ENCODE data around the gene FANK1.

Gene FANK1

GRCh38 chr10:125985557-125986240 lies 89.3 kb downstream of the FANK1 start:
- no peak overlapping the region for H3K9ac ChIP-seq (ENCODE audit: low read length)
- no peaks in the 10 kb centered on the region for H3K79me1 ChIP-seq (ENCODE audit: low read length)
- no peak overlapping the region for H3K4me3 ChIP-seq (ENCODE audit: low read depth, low read length)
- no peak overlapping the region for H3K4ac ChIP-seq (ENCODE audit: low read depth, low read length)
- WGBS (ENCODE audit: extremely low coverage, insufficient coverage, insufficient read length) = no CpG with 5 or more reads among the region's 5 CpGs
- H3K18ac ChIP-seq (ENCODE audit: low read length) = no peak overlapping the region
- H3K4me2 ChIP-seq (ENCODE audit: low read length) = no peak overlapping the region
- no peak overlapping the region for H3K27ac ChIP-seq (ENCODE audit: low read depth, low read length)
- H3K36me3 ChIP-seq (ENCODE audit: control insufficient read depth in 1 of 2, insufficient read depth in 2 of 2, low read length in 2 of 2) = peaks cover 9 to 10% of the 10 kb centered on the region in 2 experiments
- no peaks in the 10 kb centered on the region for H3K79me2 ChIP-seq (ENCODE audit: control insufficient read depth, insufficient read depth, low read length, poor library complexity)
- no peak overlapping the region for H2BK120ac ChIP-seq (ENCODE audit: insufficient read depth, low read length, poor library complexity)
- H4K8ac ChIP-seq (ENCODE audit: low read depth, low read length) = no peak overlapping the region
- H2BK5ac ChIP-seq (ENCODE audit: low read depth, low read length, poor library complexity) = no peak overlapping the region
- no peak for DNase-seq
- no peak overlapping the region for H4K12ac ChIP-seq (ENCODE audit: low read depth, low read length)
- no peak overlapping the region for H2AK5ac ChIP-seq (ENCODE audit: low read length)
- H3K4me1 ChIP-seq (ENCODE audit: control insufficient read depth in 1 of 2, insufficient read depth in 2 of 2, low read length in 2 of 2) = peaks cover 0 to 6% of the 10 kb centered on the region in 2 experiments
- H3K27me3 ChIP-seq (ENCODE audit: insufficient read depth, low read length) = no peaks in the 10 kb centered on the region
- H2AFZ ChIP-seq (ENCODE audit: insufficient read depth, low read length, poor library complexity) = no peak overlapping the region
- no peak overlapping the region for H3K14ac ChIP-seq (ENCODE audit: low read length)
- no peak overlapping the region for H2BK12ac ChIP-seq (ENCODE audit: low read length)
- no peak overlapping the region for H4K91ac ChIP-seq (ENCODE audit: low read depth, low read length)
- H3K23ac ChIP-seq (ENCODE audit: low read length) = no peak overlapping the region
- H3K9me3 ChIP-seq (ENCODE audit: insufficient read depth, low read depth, low read length) = peaks cover 8% of the 10 kb centered on the region

GRCh38 chr10:125989791-125990190 lies 93.4 kb downstream of the FANK1 start:
- H3K4me1 ChIP-seq (ENCODE audit: control insufficient read depth in 1 of 2, insufficient read depth in 2 of 2, low read length in 2 of 2) = no peaks in the 10 kb centered on the region
- H3K4me2 ChIP-seq (ENCODE audit: low read length) = no peak overlapping the region
- no peak overlapping the region for H3K18ac ChIP-seq (ENCODE audit: low read length)
- H3K4me3 ChIP-seq (ENCODE audit: low read depth, low read length) = no peak overlapping the region
- peaks cover 9 to 12% of the 10 kb centered on the region in 2 experiments for H3K36me3 ChIP-seq (ENCODE audit: control insufficient read depth in 1 of 2, insufficient read depth in 2 of 2, low read length in 2 of 2)
- no peaks in the 10 kb centered on the region for H3K79me2 ChIP-seq (ENCODE audit: control insufficient read depth, insufficient read depth, low read length, poor library complexity)
- no peak overlapping the region for H3K23ac ChIP-seq (ENCODE audit: low read length)
- H4K91ac ChIP-seq (ENCODE audit: low read depth, low read length) = no peak overlapping the region
- no peak overlapping the region for H3K14ac ChIP-seq (ENCODE audit: low read length)
- DNase-seq = no peak
- no peak overlapping the region for H2BK120ac ChIP-seq (ENCODE audit: insufficient read depth, low read length, poor library complexity)
- H3K9me3 ChIP-seq (ENCODE audit: insufficient read depth, low read depth, low read length) = peaks cover 8% of the 10 kb centered on the region
- no peak overlapping the region for H4K12ac ChIP-seq (ENCODE audit: low read depth, low read length)
- H4K8ac ChIP-seq (ENCODE audit: low read depth, low read length) = no peak overlapping the region
- H3K9ac ChIP-seq (ENCODE audit: low read length) = no peak overlapping the region
- no CpG with 5 or more reads among the region's 5 CpGs for WGBS (ENCODE audit: extremely low coverage, insufficient coverage, insufficient read length)
- no peak overlapping the region for H2BK12ac ChIP-seq (ENCODE audit: low read length)
- H2BK5ac ChIP-seq (ENCODE audit: low read depth, low read length, poor library complexity) = no peak overlapping the region
- H2AK5ac ChIP-seq (ENCODE audit: low read length) = no peak overlapping the region
- no peaks in the 10 kb centered on the region for H3K27me3 ChIP-seq (ENCODE audit: insufficient read depth, low read length)
- H3K27ac ChIP-seq (ENCODE audit: low read depth, low read length) = no peak overlapping the region
- no peak overlapping the region for H2AFZ ChIP-seq (ENCODE audit: insufficient read depth, low read length, poor library complexity)
- no peak overlapping the region for H3K4ac ChIP-seq (ENCODE audit: low read depth, low read length)
- H3K79me1 ChIP-seq (ENCODE audit: low read length) = no peaks in the 10 kb centered on the region

GRCh38 chr10:125990974-125991373 lies 94.6 kb downstream of the FANK1 start:
- no peaks in the 10 kb centered on the region for H3K79me2 ChIP-seq (ENCODE audit: control insufficient read depth, insufficient read depth, low read length, poor library complexity)
- H2AFZ ChIP-seq (ENCODE audit: insufficient read depth, low read length, poor library complexity) = no peak overlapping the region
- WGBS (ENCODE audit: extremely low coverage, insufficient coverage, insufficient read length) = no CpG with 5 or more reads among the region's 2 CpGs

GRCh38 chr10:125991392-125991791 lies 95.0 kb downstream of the FANK1 start:
- Histone ChIP-seq H3K4me2 (ENCODE audit: low read length) (no peak overlapping the region), H2BK12ac (ENCODE audit: low read length) (no peak overlapping the region), H3K27ac (ENCODE audit: low read depth, low read length) (no peak overlapping the region), H3K79me1 (ENCODE audit: low read length) (no peaks in the 10 kb centered on the region), H3K36me3 (ENCODE audit: control insufficient read depth in 1 of 2, insufficient read depth in 2 of 2, low read length in 2 of 2) (peaks cover 9 to 12% of the 10 kb centered on the region in 2 experiments), H2AFZ (ENCODE audit: insufficient read depth, low read length, poor library complexity) (no peak overlapping the region), H2BK5ac (ENCODE audit: low read depth, low read length, poor library complexity) (no peak overlapping the region), H4K8ac (ENCODE audit: low read depth, low read length) (no peak overlapping the region), H3K4me1 (ENCODE audit: control insufficient read depth in 1 of 2, insufficient read depth in 2 of 2, low read length in 2 of 2) (no peaks in the 10 kb centered on the region), H4K12ac (ENCODE audit: low read depth, low read length) (no peak overlapping the region), H3K4me3 (ENCODE audit: low read depth, low read length) (peak overlapping the region; percentile 7), H3K27me3 (ENCODE audit: insufficient read depth, low read length) (no peaks in the 10 kb centered on the region), H3K23ac (ENCODE audit: low read length) (no peak overlapping the region), H3K4ac (ENCODE audit: low read depth, low read length) (no peak overlapping the region), H2AK5ac (ENCODE audit: low read length) (no peak overlapping the region), H2BK120ac (ENCODE audit: insufficient read depth, low read length, poor library complexity) (no peak overlapping the region), H3K79me2 (ENCODE audit: control insufficient read depth, insufficient read depth, low read length, poor library complexity) (no peaks in the 10 kb centered on the region), H3K9ac (ENCODE audit: low read length) (no peak overlapping the region), H3K9me3 (ENCODE audit: insufficient read depth, low read depth, low read length) (peaks cover 8% of the 10 kb centered on the region), H3K18ac (ENCODE audit: low read length) (no peak overlapping the region), H4K91ac (ENCODE audit: low read depth, low read length) (no peak overlapping the region), H3K14ac (ENCODE audit: low read length) (no peak overlapping the region)
- WGBS (ENCODE audit: extremely low coverage, insufficient coverage, insufficient read length) = no CpG with 5 or more reads among the region's 1 CpG
- no peak for DNase-seq

More at GRCh38 chr10:125990974-125991373, 94.6 kb downstream of the FANK1 start:
- no peaks in the 10 kb centered on the region for H3K79me1 ChIP-seq (ENCODE audit: low read length)
- H3K14ac ChIP-seq (ENCODE audit: low read length) = no peak overlapping the region
- H3K9ac ChIP-seq (ENCODE audit: low read length) = no peak overlapping the region
- no peak for DNase-seq
- no peak overlapping the region for H4K8ac ChIP-seq (ENCODE audit: low read depth, low read length)
- H3K27me3 ChIP-seq (ENCODE audit: insufficient read depth, low read length) = no peaks in the 10 kb centered on the region
- no peak overlapping the region for H4K12ac ChIP-seq (ENCODE audit: low read depth, low read length)
- H3K18ac ChIP-seq (ENCODE audit: low read length) = no peak overlapping the region
- no peak overlapping the region for H2BK12ac ChIP-seq (ENCODE audit: low read length)
- H3K4me2 ChIP-seq (ENCODE audit: low read length) = no peak overlapping the region
- no peak overlapping the region for H2AK5ac ChIP-seq (ENCODE audit: low read length)
- H3K27ac ChIP-seq (ENCODE audit: low read depth, low read length) = no peak overlapping the region
- H3K36me3 ChIP-seq (ENCODE audit: control insufficient read depth in 1 of 2, insufficient read depth in 2 of 2, low read length in 2 of 2) = peaks cover 9 to 12% of the 10 kb centered on the region in 2 experiments
- no peak overlapping the region for H4K91ac ChIP-seq (ENCODE audit: low read depth, low read length)
- H2BK5ac ChIP-seq (ENCODE audit: low read depth, low read length, poor library complexity) = no peak overlapping the region
- H2BK120ac ChIP-seq (ENCODE audit: insufficient read depth, low read length, poor library complexity) = no peak overlapping the region
- H3K4me1 ChIP-seq (ENCODE audit: control insufficient read depth in 1 of 2, insufficient read depth in 2 of 2, low read length in 2 of 2) = no peaks in the 10 kb centered on the region
- no peak overlapping the region for H3K4ac ChIP-seq (ENCODE audit: low read depth, low read length)
- H3K4me3 ChIP-seq (ENCODE audit: low read depth, low read length) = peak overlapping the region; percentile 7
- H3K23ac ChIP-seq (ENCODE audit: low read length) = no peak overlapping the region
- H3K9me3 ChIP-seq (ENCODE audit: insufficient read depth, low read depth, low read length) = peaks cover 8% of the 10 kb centered on the region

All from trophoblast cell (in vitro differentiated cells and primary cell).